ENCODE results near the gene EDA. TPM values are rescaled to one million over a fixed set of nuclear protein-coding genes. Genes with fewer than 3 reads are reported as not detected.
"Not testable (repeated sequence)": the region's sequence is repeated elsewhere in the genome, so short reads cannot be mapped to it uniquely, and the experiment has no call there.

Gene EDA
- polyA plus RNA-seq, 3 donors: 5.8 to 6.3 (median 6.1) TPM

- no peak for DNase-seq (ENCODE audit: low read depth in 3 of 3, low spot score in 2 of 3)
Observed at GRCh38 chrX:69741721-69742120, 125.8 kb downstream of the EDA start.

GRCh38 chrX:69746051-69746450 lies 130.1 kb downstream of the EDA start:
- no peak for DNase-seq (ENCODE audit: low read depth in 3 of 3, low spot score in 2 of 3)

- DNase-seq (ENCODE audit: low read depth in 3 of 3, low spot score in 2 of 3): no peak
Observed at GRCh38 chrX:69748055-69748454, 132.1 kb downstream of the EDA start.

GRCh38 chrX:69759921-69760625 lies 144.2 kb downstream of the EDA start:
- no peak for DNase-seq (ENCODE audit: low read depth in 3 of 3, low spot score in 2 of 3)

- DNase-seq (ENCODE audit: low read depth in 3 of 3, low spot score in 2 of 3): no peak
Observed at GRCh38 chrX:69761633-69762032, 145.7 kb downstream of the EDA start.

- no peak for DNase-seq (ENCODE audit: low read depth in 3 of 3, low spot score in 2 of 3)
Observed at GRCh38 chrX:69762340-69762739, 146.4 kb downstream of the EDA start.

- DNase-seq (ENCODE audit: low read depth in 3 of 3, low spot score in 2 of 3): no peak
Observed at GRCh38 chrX:69793260-69793935, 177.5 kb downstream of the EDA start.

GRCh38 chrX:69795702-69796101 lies 179.8 kb downstream of the EDA start:
- DNase-seq (ENCODE audit: low read depth in 3 of 3, low spot score in 2 of 3): no peak

GRCh38 chrX:69807400-69807799 lies 191.5 kb downstream of the EDA start:
- DNase-seq (ENCODE audit: low read depth in 3 of 3, low spot score in 2 of 3): no peak

- DNase-seq (ENCODE audit: low read depth in 3 of 3, low spot score in 2 of 3): no peak
Observed at GRCh38 chrX:69808375-69808774, 192.5 kb downstream of the EDA start.

GRCh38 chrX:69813677-69814076 lies 197.8 kb downstream of the EDA start:
- no peak for DNase-seq (ENCODE audit: low read depth in 3 of 3, low spot score in 2 of 3)

- DNase-seq (ENCODE audit: low read depth in 3 of 3, low spot score in 2 of 3): no peak
Observed at GRCh38 chrX:69815063-69815462, 199.2 kb downstream of the EDA start.

GRCh38 chrX:69815519-69815918 lies 199.6 kb downstream of the EDA start:
- no peak for DNase-seq (ENCODE audit: low read depth in 3 of 3, low spot score in 2 of 3)

GRCh38 chrX:69844636-69845035 lies 228.7 kb downstream of the EDA start:
- DNase-seq (ENCODE audit: low read depth in 3 of 3, low spot score in 2 of 3): no peak

- DNase-seq (ENCODE audit: low read depth in 3 of 3, low spot score in 2 of 3): not testable (repeated sequence)
Observed at GRCh38 chrX:69859999-69860398, 244.1 kb downstream of the EDA start.

- DNase-seq (ENCODE audit: low read depth in 3 of 3, low spot score in 2 of 3): no peak
Observed at GRCh38 chrX:69876221-69876620, 260.3 kb downstream of the EDA start.

GRCh38 chrX:69884210-69884609 lies 268.3 kb downstream of the EDA start:
- DNase-seq (ENCODE audit: low read depth in 3 of 3, low spot score in 2 of 3): no peak

- DNase-seq (ENCODE audit: low read depth in 3 of 3, low spot score in 2 of 3): no peak
Observed at GRCh38 chrX:69896046-69896445, 280.1 kb downstream of the EDA start.

GRCh38 chrX:69900491-69900890 lies 284.6 kb downstream of the EDA start:
- DNase-seq (ENCODE audit: low read depth in 3 of 3, low spot score in 2 of 3): no peak

GRCh38 chrX:69906447-69906846 lies 290.5 kb downstream of the EDA start:
- DNase-seq (ENCODE audit: low read depth in 3 of 3, low spot score in 2 of 3): no peak

- no peak for DNase-seq (ENCODE audit: low read depth in 3 of 3, low spot score in 2 of 3)
Observed at GRCh38 chrX:69914781-69915180, 298.9 kb downstream of the EDA start.

GRCh38 chrX:69919749-69920148 lies 303.8 kb downstream of the EDA start:
- DNase-seq (ENCODE audit: low read depth in 3 of 3, low spot score in 2 of 3): no peak
